Measurements from ENCODE around the gene AGFG2. TPM values are rescaled to one million over a fixed set of nuclear protein-coding genes. Genes with fewer than 3 reads are reported as not detected.

The AGFG2 gene
- total and polyA plus RNA-seq, 12 donors = 14.0 to 175 (median 107) TPM

GRCh38 chr7:100591596-100591995 lies 52.6 kb downstream of the AGFG2 start:
- no peak for DNase-seq
- WGBS, 4 donors = 85 to 93% (median 89%) methylated on average over 16 to 17 of the region's 17 CpGs
- H3K36me3 ChIP-seq (replicated peaks in 1 of 2) = no peaks in the 10 kb centered on the region
- H3K9me3 ChIP-seq (replicated peaks in 1 of 3) = no peaks in the 10 kb centered on the region
- no peak overlapping the region for H3K27ac ChIP-seq
- intact Hi-C loops (cut with DNase I) = loop anchor here in 1 of 2 donors (10.0 kb wide), 1 partner anchor 57 kb away; the partner anchor contains the start of gene AGFG2
- TF ChIP-seq CTCF (IDR thresholded peaks at IDR 0.05) = no peak
- no peak for TF ChIP-seq POLR2A (IDR thresholded peaks at IDR 0.05)
- no peaks in the 10 kb centered on the region for H3K4me1 ChIP-seq (replicated peaks in 1 of 2)
- H3K4me3 ChIP-seq = no peak overlapping the region
- no peaks in the 10 kb centered on the region for H3K27me3 ChIP-seq

DNA sequence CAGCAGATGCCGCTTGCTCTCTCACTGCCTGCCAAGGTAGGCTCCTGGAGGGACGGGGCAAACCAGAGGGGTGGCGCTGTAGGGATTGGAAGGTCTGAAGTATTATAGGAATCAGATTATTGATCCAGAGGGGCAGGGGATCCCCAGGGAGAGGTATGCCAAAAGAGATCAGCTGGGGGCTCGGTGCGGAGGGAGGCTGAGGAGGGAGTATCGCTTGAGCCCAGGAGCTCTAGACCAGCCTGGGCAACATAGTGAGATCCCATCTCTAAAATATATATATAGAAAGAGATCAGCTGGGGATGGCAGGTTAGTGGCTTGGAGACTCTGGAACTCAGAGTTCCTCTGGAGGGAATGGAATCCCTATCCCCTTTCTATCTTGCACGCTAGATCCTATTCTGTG lies 56.2 kb downstream of the AGFG2 start:
- Histone ChIP-seq H3K4me3 (no peak overlapping the region), H3K4me1 (replicated peaks in 1 of 2) (no peaks in the 10 kb centered on the region), H3K36me3 (replicated peaks in 1 of 2) (no peaks in the 10 kb centered on the region), H3K9me3 (replicated peaks in 1 of 3) (no peaks in the 10 kb centered on the region), H3K27ac (no peak overlapping the region), H3K27me3 (no peaks in the 10 kb centered on the region)
- DNase-seq = no peak
- no peak for TF ChIP-seq POLR2A (IDR thresholded peaks at IDR 0.05)
- no peak for TF ChIP-seq CTCF (IDR thresholded peaks at IDR 0.05)
- WGBS, 4 donors = 93 to 99% (median 97%) methylated on average over 7 of the region's 7 CpGs
- intact Hi-C loops (cut with DNase I) = loop anchor here in 1 of 2 donors (10.0 kb wide), 1 partner anchor 60 kb away; the partner anchor contains the start of gene AGFG2

GRCh38 chr7:100598425-100598824 lies 59.4 kb downstream of the AGFG2 start:
- TF ChIP-seq CTCF (IDR thresholded peaks at IDR 0.05) (no peak), POLR2A (IDR thresholded peaks at IDR 0.05) (no peak)
- 86 to 90% (median 90%) methylated on average over 4 of the region's 4 CpGs for WGBS, 4 donors
- no peaks in the 10 kb centered on the region for H3K36me3 ChIP-seq (replicated peaks in 1 of 2)
- H3K4me1 ChIP-seq (replicated peaks in 1 of 2) = no peaks in the 10 kb centered on the region
- no peak overlapping the region for H3K4me3 ChIP-seq
- H3K9me3 ChIP-seq (replicated peaks in 1 of 3) = no peaks in the 10 kb centered on the region
- DNase-seq = no peak
- H3K27ac ChIP-seq = no peak overlapping the region
- H3K27me3 ChIP-seq = no peaks in the 10 kb centered on the region
- intact Hi-C loops (cut with DNase I) = loop anchor here in 1 of 2 donors (10.0 kb wide), 1 partner anchor 64 kb away; the partner anchor contains the start of gene AGFG2

DNA sequence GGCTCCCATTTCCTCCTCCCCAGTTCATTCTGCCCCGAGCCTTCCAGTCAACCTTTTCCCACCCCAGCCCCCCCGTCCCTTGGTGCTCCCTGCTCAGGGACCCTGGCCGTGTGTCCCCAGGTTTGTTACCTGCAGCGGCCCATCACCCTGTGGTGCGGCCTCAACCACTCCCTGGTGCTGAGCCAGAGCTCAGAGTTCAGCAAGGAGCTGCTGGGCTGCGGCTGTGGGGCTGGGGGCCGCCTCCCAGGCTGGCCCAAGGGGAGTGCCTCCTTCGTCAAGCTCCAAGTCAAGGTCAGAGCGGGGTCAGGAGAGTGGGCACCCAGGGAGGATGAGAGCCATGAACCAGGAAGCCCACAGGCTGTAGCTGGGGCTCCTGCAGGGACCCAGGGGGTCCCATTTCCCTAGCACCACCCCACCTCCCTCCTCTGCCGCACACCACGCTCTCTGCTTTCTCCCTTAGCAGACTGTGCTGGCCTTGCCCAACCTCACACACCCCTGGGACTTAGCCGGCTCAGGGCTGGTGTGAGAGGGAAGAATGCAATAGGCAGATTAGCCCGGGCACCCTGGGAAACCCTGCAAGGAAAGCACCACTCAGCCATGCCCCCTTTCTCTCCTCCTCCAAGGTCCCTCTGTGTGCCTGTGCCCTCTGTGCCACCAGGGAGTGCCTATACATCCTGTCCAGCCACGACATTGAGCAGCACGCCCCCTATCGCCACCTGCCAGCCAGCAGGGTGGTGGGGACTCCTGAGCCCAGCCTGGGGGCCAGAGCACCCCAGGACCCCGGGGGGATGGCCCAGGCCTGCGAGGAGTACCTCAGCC lies 61.1 kb downstream of the AGFG2 start:
- Histone ChIP-seq H3K4me1 (replicated peaks in 1 of 2) (peaks cover 4 to 12% of the 10 kb centered on the region in 2 donors), H3K27me3 (no peaks in the 10 kb centered on the region), H3K36me3 (replicated peaks in 1 of 2) (no peaks in the 10 kb centered on the region), H3K9me3 (replicated peaks in 1 of 3) (no peaks in the 10 kb centered on the region), H3K27ac (no peak overlapping the region), H3K4me3 (no peak overlapping the region)
- TF ChIP-seq POLR2A (IDR thresholded peaks at IDR 0.05) (no peak), CTCF (IDR thresholded peaks at IDR 0.05) (no peak)
- 65 to 69% (median 69%) methylated on average over 10 to 18 of the region's 18 CpGs for WGBS, 4 donors
- intact Hi-C loops (cut with DNase I) = loop anchor here in 1 of 2 donors (10.0 kb wide), 1 partner anchor 65 kb away; the partner anchor contains the start of gene AGFG2
- no peak for DNase-seq

Data from adrenal gland (tissue), 12 donors.